22Rv1 (cell line): ENCODE data around the gene HTT.

Experiments used
- CTCF ChIP-seq: fragments of 450-650 bp; IDR thresholded peaks from 2 replicates; pipeline ENCODE4 v1.5.1; 2017; ENCODE audit warnings: mild to moderate bottlenecking
- ZFX ChIP-seq: fragments of 450-650 bp; IDR thresholded peaks from 2 replicates; pipeline ENCODE4 v1.6.1; 2017; ENCODE audit warnings: antibody characterized with exemption, borderline replicate concordance

DNA sequence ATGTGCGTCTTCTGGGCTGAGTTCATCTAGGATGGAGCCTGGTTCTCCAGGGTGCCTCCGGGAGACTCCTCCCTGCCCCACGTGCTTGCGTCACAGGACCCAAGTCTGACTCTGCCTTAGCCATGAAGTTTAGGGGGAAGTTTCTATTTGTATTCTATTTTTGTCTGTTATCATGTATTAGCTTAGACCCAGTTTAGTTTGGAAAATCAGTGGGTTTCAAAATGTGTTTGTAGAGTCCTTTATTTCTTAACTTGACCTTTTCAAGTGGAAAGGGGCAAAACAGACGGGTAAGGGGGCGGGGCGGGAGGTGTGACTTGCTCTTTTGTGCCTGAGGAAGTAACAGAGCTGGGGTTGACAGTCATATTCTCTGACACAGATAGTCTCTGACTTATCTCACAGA lies 86.0 kb downstream of the HTT start:
- TF ChIP-seq CTCF, result no peak
- TF ChIP-seq ZFX, result no peak
